HepG2 (cell line): ENCODE results near the gene METTL5. TPM values are rescaled to one million over a fixed set of nuclear protein-coding genes. Genes with fewer than 3 reads are reported as not detected.

ENCODE experiments used
- AGO2 ChIP-seq: fragments of 200-400 bp; formaldehyde crosslinking; optimal IDR thresholded peaks from 2 replicates; pipeline ENCODE3; 2017; ENCODE audit warnings: mild to moderate bottlenecking, low read depth, low read length, moderate library complexity
- FOSL2 ChIP-seq: sonication (generic); formaldehyde crosslinking; IDR thresholded peaks from 2 replicates; pipeline ENCODE4 v1.4.0; 2020; ENCODE audit warnings: missing genetic modification reagents
- FOXK2 ChIP-seq: fragments of 450-650 bp; IDR thresholded peaks from 2 replicates; pipeline ENCODE4 v1.6.1; 2016
- GFI1 ChIP-seq: sonication (generic); formaldehyde crosslinking; IDR thresholded peaks from 2 replicates; pipeline ENCODE4 v1.5.0; 2020; ENCODE audit warnings: missing genetic modification reagents, mild to moderate bottlenecking, borderline replicate concordance
- GRHL1 ChIP-seq: sonication (generic); formaldehyde crosslinking; conservative IDR thresholded peaks from 2 replicates; pipeline ENCODE4 v1.8.0; 2022; ENCODE audit warnings: missing genetic modification reagents
- HDAC1 ChIP-seq: sonication (generic); formaldehyde crosslinking; IDR thresholded peaks from 2 replicates; pipeline ENCODE4 v1.5.1; 2020; ENCODE audit warnings: mild to moderate bottlenecking, missing genetic modification reagents
- HMGXB4 ChIP-seq, 2 experiments: sonication (generic) in 1 of 2; formaldehyde crosslinking in 1 of 2; IDR thresholded peaks; 2 replicates each; pipeline versions ENCODE4 v1.4.0 to v1.6.1; 2018 to 2020; ENCODE audit warnings: missing genetic modification reagents in 2 of 2, borderline replicate concordance in 1 of 2, low read depth in 1 of 2, mild to moderate bottlenecking in 1 of 2, missing biosample characterization in 1 of 2
- HOXA5 ChIP-seq: sonication (generic); formaldehyde crosslinking; IDR thresholded peaks from 2 replicates; pipeline ENCODE4 v1.4.0; 2020; ENCODE audit warnings: missing genetic modification reagents
- KAT2B ChIP-seq: fragments of 150-350 bp; IDR thresholded peaks from 2 replicates; pipeline ENCODE4 v1.6.1; 2014; ENCODE audit warnings: low read depth, low read length, borderline replicate concordance
- KAT8 ChIP-seq: IDR thresholded peaks from 2 replicates; pipeline ENCODE4 v1.6.1; 2016; ENCODE audit warnings: missing genetic modification reagents, missing compliant biosample characterization
- MEIS1 ChIP-seq: sonication (generic); formaldehyde crosslinking; IDR thresholded peaks from 2 replicates; pipeline ENCODE4 v1.9.0; 2021; ENCODE audit warnings: mild to moderate bottlenecking, missing genetic modification reagents, moderate library complexity, borderline replicate concordance
- MXD4 ChIP-seq: IDR thresholded peaks from 2 replicates; pipeline ENCODE4 v1.6.1; 2016; ENCODE audit warnings: mild to moderate bottlenecking, missing biosample characterization, missing genetic modification reagents
- MXI1 ChIP-seq: IDR thresholded peaks from 3 replicates; pipeline ENCODE4 v1.6.1; 2012; ENCODE audit warnings: low read depth, low read length, inconsistent platforms, borderline replicate concordance
- NFRKB ChIP-seq: fragments of 450-650 bp; IDR thresholded peaks from 2 replicates; pipeline ENCODE4 v1.6.1; 2017
- NRL ChIP-seq: sonication (generic); formaldehyde crosslinking; IDR thresholded peaks from 2 replicates; pipeline ENCODE4 v1.5.0; 2020; ENCODE audit warnings: missing genetic modification reagents, mild to moderate bottlenecking, moderate library complexity, borderline replicate concordance
- PHB2 ChIP-seq: fragments of 450-650 bp; IDR thresholded peaks from 2 replicates; pipeline ENCODE4 v1.6.1; 2018; ENCODE audit not compliant: partially characterized antibody
- SAP130 ChIP-seq: IDR thresholded peaks from 2 replicates; pipeline ENCODE4 v1.6.1; 2016; ENCODE audit warnings: low read depth
- SIN3A ChIP-seq: IDR thresholded peaks from 2 replicates; pipeline ENCODE4 v1.6.1; 2011; ENCODE audit warnings: low read depth, mild to moderate bottlenecking, control low read depth, low read length, borderline replicate concordance
- SP5 ChIP-seq: IDR thresholded peaks from 2 replicates; pipeline ENCODE4 v1.6.1; 2016; ENCODE audit warnings: low read depth, borderline replicate concordance
- TGIF2 ChIP-seq: IDR thresholded peaks from 2 replicates; pipeline ENCODE4 v1.6.1; 2016; ENCODE audit warnings: control low read depth, missing compliant biosample characterization
- ZBTB2 ChIP-seq: sonication (generic); formaldehyde crosslinking; IDR thresholded peaks from 2 replicates; pipeline ENCODE4 v1.8.0; 2022; ENCODE audit warnings: low read depth, missing genetic modification reagents
- ZBTB25 ChIP-seq: IDR thresholded peaks from 2 replicates; pipeline ENCODE4 v1.6.1; 2018; ENCODE audit warnings: missing genetic modification reagents
- ZNF441 ChIP-seq: sonication (generic); formaldehyde crosslinking; IDR thresholded peaks from 2 replicates; pipeline ENCODE4 v1.7.0; 2021; ENCODE audit warnings: missing genetic modification reagents, borderline replicate concordance
- ZNF451 ChIP-seq: sonication (generic); formaldehyde crosslinking; IDR thresholded peaks from 2 replicates; pipeline ENCODE4 v1.5.0; 2020; ENCODE audit warnings: mild to moderate bottlenecking, missing genetic modification reagents
- ZNF546 ChIP-seq: sonication (generic); formaldehyde crosslinking; conservative IDR thresholded peaks from 2 replicates; pipeline ENCODE4 v1.8.1; 2023; ENCODE audit warnings: mild to moderate bottlenecking, missing genetic modification reagents
- ZNF747 ChIP-seq: sonication (generic); formaldehyde crosslinking; IDR thresholded peaks from 2 replicates; pipeline ENCODE4 v1.8.1; 2023; ENCODE audit warnings: missing genetic modification reagents, mild to moderate bottlenecking, borderline replicate concordance
- polyA plus RNA-seq, 8 experiments: library from polyadenylated mRNA; depleted of rRNA in 3 of 8; stranded (reverse) in 7 of 8; unstranded in 1 of 8; fragments of >200 nt; fragmentation: Illumina TruSeq in 4 of 8; extraction: Trizol in 4 of 8; gene quantifications; 2 replicates each; pipeline versions ENCODE4 v1.2.1 to v1.2.3, GENCODE V29; 2011 to 2016; ENCODE audit warnings: low read depth in 4 of 8, missing spikeins in 1 of 8, mixed read lengths in 1 of 8; ENCODE audit not compliant: insufficient read depth in 1 of 8
- total RNA-seq, 5 experiments: library from RNA; depleted of rRNA; stranded (reverse); fragments of >200 nt; fragmentation: Illumina TruSeq; extraction: Trizol; gene quantifications; 2 replicates each; pipeline ENCODE4 v1.2.3, GENCODE V29; 2016; ENCODE audit warnings: low read depth in 1 of 5

The METTL5 gene
- total and polyA plus RNA-seq, 2 of the 13 experiments (the other 11 are each of a cell fraction or from before 2014, with no cell fraction given), result 50.7 to 95.1 TPM

- no peak for TF ChIP-seq ZBTB25 (CRISPR knock-in tag)
- TF ChIP-seq HDAC1 (CRISPR knock-in tag), result no peak
- TF ChIP-seq SIN3A, result peak; percentile 80
- TF ChIP-seq GRHL1, result no peak
- TF ChIP-seq HMGXB4 (CRISPR knock-in tag; IDR thresholded peaks at IDR 0.05; ENCODE audit: borderline replicate concordance in 1 of 2, low read depth in 1 of 2), result 0 out of 4 replicates have a peak, but pooled peaks of 1 of the 2 experiments have one; percentile 8
- no peak for TF ChIP-seq KAT2B
- peak; percentile 29; the same call in 1 of the 2 replicates for TF ChIP-seq FOXK2
- no peak for TF ChIP-seq KAT8 (CRISPR knock-in tag)
- TF ChIP-seq ZBTB2 (CRISPR knock-in tag), result no peak
- no peak for TF ChIP-seq HOXA5 (CRISPR knock-in tag)
- 0 out of 2 replicates have a peak, but pooled peaks have one; percentile 6 for TF ChIP-seq FOSL2 (CRISPR knock-in tag)
- TF ChIP-seq NFRKB, result no peak
- 0 out of 2 replicates have a peak, but pooled peaks have one; percentile 23 for TF ChIP-seq ZNF441 (CRISPR knock-in tag)
- TF ChIP-seq MXD4 (CRISPR knock-in tag), result peak; percentile 60; the same call in 1 of the 2 replicates
- no peak for TF ChIP-seq MEIS1 (CRISPR knock-in tag)
- peak; percentile 65; the same call in 2 of the 3 replicates for TF ChIP-seq MXI1
- no peak for TF ChIP-seq PHB2
- 0 out of 2 replicates have a peak, but pooled peaks have one; percentile 13 for TF ChIP-seq SP5 (CRISPR knock-in tag)
- TF ChIP-seq TGIF2 (CRISPR knock-in tag), result peak; percentile 97
- no peak for TF ChIP-seq ZNF546 (CRISPR knock-in tag)
- TF ChIP-seq ZNF451 (CRISPR knock-in tag), result no peak
- no peak for TF ChIP-seq NRL
- TF ChIP-seq SAP130, result peak; percentile 90
- TF ChIP-seq AGO2, result no peak
- 0 out of 2 replicates have a peak, but pooled peaks have one; percentile 35 for TF ChIP-seq GFI1 (CRISPR knock-in tag)
- TF ChIP-seq ZNF747 (CRISPR knock-in tag), result peak; percentile 81; the same call in 1 of the 2 replicates
These were observed 3.6 kb upstream of the METTL5 start (continued) for GRCh38 chr2:169828141-169828811.
